Measurements from ENCODE around the gene FRMD3.

FRMD3 gene

GRCh38 chr9:83431101-83432060 is 106.8 kb downstream of the FRMD3 start:
- no peak for DNase-seq

DNA sequence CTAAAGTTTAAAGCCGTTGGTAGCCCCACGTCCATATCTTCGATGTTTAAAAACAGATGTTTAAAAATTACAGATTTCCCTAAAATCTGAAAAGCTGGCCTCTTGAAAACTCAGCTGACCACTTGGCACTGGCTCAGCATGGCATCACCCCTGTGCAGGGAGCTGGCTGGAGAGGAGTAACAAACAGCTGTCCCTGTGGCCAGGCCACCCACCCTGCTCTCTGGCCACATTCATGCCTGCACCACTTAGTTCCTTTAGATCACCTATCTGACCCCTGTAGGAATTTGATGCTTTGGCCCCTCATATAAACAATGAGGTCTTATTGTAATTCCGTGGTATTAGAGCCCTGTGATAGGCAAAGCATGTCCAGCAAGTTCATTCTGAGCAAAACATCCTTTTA is 107.5 kb downstream of the FRMD3 start:
- DNase-seq: no peak

DNA sequence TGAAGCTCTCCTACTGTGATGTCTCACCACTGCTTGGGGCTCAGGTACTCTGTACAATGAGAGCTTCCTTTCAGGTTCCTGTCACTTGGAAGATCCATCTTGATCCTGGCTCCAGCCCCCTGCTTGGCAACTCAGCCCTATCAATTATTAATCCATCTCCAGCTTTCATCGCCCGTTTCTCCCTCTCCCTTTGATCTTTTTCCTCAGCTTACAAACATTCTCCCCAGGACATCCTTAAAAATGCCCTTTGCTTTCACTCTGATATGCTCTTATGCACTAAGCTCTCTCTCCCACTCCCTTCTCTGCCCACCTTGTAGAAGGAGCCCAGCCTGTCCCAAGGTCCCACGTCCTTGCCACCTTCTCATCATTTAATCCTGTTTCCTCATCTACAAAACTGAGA is 109.0 kb downstream of the FRMD3 start:
- DNase-seq: no peak

- no peak for DNase-seq
Observed at GRCh38 chr9:83425240-83425639, 113.0 kb downstream of the FRMD3 start.

DNA sequence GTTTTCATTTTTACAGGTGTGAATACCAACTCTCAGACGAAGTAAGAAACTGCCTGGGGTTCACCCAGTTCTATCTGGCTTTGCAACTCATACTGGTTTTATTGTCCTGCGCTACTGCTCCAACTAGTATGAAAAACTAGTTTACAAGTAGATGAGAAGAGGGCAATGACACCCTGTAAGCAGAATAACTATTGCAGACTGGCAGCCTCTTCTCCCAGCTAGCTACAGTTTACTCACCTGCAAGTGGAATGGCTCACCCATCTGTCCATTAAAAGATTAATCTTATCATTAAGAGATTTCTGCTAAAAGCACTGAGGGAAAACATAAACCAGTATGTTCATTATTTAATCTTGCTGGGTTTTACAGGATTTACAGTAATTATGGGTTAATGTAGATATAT is 113.4 kb downstream of the FRMD3 start:
- no peak for DNase-seq

- DNase-seq: peak; percentile 15
Observed at GRCh38 chr9:83423815-83424707, 114.1 kb downstream of the FRMD3 start.

DNA sequence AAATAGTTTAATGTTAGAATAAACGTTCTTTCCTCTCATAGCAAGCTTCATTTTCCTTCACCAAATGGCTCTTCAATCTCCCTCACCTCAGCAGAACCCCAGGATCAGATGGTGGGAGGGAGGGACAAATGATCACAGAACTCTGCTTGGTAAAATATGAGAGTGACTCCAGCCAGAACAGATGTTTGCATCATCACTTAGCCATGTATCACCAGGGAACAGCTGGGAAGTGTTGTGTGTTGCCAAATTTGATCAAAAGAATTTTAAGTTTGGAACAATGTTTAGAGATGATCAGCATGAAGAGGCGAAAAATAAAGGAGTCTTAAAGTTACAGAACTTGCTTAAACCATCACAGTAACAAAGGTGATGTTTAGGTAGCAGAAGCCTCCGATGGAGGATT is 115.7 kb downstream of the FRMD3 start:
- DNase-seq: no peak

DNA sequence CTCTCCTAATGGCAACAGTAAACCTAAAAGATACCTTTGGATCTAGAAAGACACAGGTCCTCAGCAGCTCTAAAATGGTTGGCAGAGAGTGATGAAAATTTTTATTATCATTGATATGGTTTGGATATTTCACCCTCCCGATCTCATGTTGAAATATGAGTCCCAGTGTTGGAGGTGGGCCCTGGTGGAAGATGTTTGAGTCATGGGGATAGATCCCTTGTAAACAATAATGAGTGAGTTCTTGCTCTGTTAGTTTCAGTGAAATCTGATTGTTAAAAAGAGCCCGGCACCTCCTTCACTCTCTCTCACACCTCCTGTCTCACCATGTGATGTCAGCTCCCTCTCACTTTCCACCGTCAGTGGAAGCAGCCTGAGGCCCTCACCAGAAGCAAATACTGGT is 117.7 kb downstream of the FRMD3 start:
- DNase-seq: no peak

- DNase-seq: no peak
Observed at GRCh38 chr9:83419961-83420360, 118.2 kb downstream of the FRMD3 start.

GRCh38 chr9:83418283-83418682 is 119.9 kb downstream of the FRMD3 start:
- DNase-seq: no peak

DNA sequence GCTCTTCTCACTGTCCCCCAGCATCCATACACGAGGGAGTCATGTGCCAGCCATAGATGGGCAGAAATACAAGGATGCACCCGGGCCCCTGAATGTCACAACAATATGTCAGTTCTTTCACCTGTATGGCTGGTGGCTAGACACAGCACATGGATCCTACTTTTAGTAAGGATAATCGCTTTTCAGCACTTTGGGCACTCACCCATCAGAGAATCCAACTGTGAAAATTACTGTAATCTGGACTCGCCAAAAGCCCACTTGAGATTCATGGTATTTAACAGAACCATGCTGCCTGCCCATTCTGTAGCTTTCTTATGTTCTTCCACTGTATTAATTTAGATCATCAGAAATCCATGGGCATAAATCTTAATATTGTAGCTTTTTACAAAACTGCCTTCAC is 124.8 kb downstream of the FRMD3 start:
- no peak for DNase-seq

DNA sequence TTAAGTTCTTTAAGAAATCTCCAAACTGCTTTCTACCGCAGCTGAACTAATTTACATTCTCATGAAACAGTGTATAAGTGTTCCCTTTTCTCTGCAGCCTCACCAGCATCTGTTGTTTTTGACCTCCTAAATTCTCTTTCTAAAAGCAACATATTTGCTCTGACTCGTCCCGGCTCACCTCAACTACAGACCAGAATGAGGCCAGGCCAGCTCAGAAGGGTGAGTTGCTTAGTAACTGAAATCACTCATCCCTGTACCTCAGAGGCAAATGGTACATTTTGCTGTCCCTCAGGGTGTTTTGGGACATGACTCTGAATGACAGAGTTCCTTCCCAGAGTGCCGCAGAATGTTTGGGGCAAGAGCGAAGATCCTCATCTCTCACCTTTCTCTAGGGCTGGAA is 127.5 kb downstream of the FRMD3 start:
- no peak for DNase-seq

DNA sequence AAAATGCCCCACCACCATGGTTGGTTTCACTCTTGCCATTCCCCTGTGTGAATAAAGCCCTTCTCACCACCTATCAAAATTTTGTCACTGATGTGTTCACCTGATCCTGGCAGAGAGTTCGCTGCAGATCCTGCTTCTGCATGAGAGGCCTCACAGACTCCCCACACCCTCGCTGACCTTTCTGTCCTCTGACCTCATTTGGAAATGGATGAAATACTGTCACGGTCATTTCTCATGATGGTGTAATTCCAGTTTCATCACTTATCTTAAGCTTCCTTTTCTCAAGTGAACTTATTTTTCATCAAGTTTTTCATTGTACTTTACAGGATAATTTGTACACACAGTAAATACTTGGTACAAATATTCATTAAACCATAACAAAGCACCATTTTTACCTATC is 131.3 kb downstream of the FRMD3 start:
- DNase-seq: no peak

DNA sequence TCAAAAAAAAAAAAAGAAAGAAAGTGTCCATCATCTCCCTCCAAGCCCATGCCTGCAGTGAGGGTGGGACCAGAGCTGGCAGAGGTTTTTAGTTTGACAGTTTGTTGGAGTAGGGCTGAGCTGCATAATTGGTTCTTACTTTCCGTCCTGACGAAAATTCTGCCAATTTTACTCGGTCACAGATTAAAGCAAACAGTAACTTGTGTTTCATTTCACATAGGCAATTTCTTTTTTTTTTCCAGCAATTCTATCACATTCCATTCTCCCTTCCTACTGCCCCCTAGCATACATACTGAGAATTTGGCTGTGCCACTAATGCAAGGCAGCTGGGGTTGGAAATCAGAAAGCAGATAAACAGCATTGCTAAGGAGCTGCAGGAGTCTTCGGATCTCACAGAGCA is 132.4 kb downstream of the FRMD3 start:
- no peak for DNase-seq

DNA sequence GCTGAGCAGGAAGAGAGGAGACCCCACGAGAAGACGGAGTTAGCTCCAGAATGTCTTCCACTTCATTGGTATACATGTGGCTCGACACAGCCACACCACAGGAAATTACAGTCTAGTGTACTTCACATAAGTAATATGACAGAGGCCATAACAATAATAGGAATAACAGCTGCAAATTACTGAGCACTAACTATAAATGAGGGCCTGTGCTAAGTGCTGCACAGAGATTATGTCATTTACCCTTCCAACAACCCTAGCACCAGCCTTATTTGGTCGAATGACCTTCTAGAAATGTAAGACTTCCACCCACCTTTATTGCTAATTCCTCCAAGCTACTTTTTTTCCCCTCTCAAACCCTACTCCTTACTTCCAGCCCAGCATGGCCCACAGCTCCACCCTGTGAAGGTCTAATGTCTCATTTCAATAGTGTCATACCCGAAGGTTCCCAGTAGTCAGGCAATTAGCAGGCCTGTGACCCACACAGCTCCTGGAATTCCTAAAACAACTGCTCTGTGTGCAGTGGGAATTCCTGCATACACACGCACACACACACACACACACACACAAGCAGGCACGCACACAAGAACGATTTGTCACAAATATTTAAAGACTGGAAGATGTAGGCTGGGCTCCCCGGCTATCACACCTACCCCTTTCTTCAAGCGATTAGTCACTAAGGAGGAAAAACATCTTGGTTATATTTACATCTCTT is 134.5 kb downstream of the FRMD3 start:
- DNase-seq: no peak

GRCh38 chr9:83401328-83401900 is 136.8 kb downstream of the FRMD3 start:
- DNase-seq: no peak

DNA sequence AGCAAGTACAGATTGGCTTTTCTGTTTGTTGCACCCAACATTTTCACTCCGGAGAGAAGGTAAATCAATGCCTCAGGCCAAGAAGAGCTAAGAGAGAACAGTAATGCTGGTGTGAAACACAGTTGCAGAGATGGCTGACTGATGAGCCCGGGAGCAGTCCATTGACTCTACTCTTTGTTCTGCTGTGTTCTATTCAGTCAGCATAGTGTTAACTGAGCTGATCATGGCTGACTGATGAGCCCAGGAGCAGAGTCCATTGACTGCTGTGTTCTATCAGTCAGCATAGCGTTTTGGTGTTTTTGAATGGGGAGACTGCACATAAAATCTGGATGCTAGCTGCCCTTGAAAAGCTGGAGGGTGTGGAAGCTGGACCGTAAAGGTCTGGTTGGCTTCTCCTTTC is 141.4 kb downstream of the FRMD3 start:
- no peak for DNase-seq

DNA sequence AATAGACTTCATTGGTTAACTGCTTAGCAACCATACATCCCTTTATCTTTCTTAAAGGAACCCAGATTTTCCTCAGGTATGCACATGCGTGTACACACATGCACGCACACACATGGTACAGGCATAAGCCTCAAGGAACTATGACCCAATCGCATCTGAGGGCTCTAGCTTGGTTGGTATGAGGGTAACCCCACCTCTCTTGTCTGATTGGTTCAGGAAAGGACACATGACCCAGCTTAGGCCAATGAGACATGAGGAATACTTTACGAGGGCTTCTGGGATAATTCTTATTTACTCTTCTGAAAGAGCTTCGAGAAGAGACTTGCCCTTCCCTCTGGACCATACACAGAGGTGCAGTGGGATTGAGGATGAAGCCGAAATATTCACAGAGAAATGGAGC is 141.9 kb downstream of the FRMD3 start:
- DNase-seq: no peak

DNA sequence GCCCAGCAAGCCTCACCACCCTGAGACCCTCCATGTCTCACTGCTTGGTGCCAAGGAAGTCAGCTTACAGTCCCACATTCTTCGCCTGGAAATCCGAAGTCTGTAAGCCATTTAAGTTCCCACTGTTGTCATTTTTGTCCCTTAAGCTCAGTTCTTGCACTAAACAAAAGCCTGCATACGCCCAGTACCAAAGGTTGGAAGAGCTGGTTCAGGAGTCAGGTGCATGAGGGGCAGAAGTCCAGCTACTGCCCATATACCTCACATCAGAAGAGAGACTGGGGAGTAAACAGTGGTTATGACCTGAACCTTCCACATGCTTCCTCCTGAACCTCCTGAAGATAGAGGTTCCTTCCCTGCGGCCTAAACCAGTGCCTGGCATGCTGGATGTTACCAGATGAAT is 146.0 kb downstream of the FRMD3 start:
- no peak for DNase-seq

DNA sequence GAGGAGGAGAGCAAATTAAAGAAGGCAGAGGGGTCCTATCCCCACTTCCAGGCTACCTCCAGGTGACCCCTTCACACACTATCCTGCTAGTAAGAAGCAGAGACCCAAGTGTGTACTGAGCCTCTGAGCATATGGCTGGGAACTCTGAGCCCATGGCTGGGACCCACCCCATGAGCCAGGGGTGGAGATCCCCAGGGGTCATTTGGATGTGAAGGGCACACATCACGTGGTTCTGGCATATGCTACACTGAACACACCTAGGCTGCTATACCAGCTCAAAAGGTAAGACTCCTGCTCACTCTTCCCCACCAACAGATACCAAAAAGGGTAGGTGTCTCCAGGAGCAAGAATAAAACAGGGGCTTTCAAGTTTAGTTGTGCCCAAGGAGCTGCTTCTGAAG is 149.9 kb downstream of the FRMD3 start:
- DNase-seq: no peak

- no peak for DNase-seq
Observed at GRCh38 chr9:83387401-83388185, 150.6 kb downstream of the FRMD3 start.

DNA sequence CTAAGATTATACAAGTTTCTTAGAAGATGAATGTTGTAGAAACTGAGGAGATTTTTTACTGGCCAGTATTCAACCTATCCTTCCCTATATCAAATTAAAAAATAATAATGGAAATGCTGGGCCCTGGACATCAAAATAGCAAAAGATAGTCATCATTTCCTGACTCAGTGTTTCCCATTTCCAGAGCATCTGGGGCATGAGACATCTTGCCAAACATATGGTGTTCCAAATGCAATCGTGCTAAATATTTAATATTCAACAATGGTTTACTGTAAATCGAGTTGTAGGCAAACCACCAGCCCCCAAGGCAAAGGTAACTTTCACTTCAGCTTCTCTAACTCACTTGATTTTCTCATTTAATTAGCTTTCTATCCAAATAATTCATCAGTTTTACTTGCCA is 152.9 kb downstream of the FRMD3 start:
- DNase-seq: no peak
